GM19438 (cell line): ENCODE results near the gene GLRX5.
A peak's percentile ranks its signal among the peaks of the same experiment; 100 is the strongest.

ENCODE experiments used
- ATAC-seq: cut with Tn5 transposase; IDR thresholded peaks from one replicate; pipeline ENCODE4 v1.9.1; 2021; ENCODE audit warnings: low read depth; ENCODE audit not compliant: unreplicated experiment

The GLRX5 gene

DNA sequence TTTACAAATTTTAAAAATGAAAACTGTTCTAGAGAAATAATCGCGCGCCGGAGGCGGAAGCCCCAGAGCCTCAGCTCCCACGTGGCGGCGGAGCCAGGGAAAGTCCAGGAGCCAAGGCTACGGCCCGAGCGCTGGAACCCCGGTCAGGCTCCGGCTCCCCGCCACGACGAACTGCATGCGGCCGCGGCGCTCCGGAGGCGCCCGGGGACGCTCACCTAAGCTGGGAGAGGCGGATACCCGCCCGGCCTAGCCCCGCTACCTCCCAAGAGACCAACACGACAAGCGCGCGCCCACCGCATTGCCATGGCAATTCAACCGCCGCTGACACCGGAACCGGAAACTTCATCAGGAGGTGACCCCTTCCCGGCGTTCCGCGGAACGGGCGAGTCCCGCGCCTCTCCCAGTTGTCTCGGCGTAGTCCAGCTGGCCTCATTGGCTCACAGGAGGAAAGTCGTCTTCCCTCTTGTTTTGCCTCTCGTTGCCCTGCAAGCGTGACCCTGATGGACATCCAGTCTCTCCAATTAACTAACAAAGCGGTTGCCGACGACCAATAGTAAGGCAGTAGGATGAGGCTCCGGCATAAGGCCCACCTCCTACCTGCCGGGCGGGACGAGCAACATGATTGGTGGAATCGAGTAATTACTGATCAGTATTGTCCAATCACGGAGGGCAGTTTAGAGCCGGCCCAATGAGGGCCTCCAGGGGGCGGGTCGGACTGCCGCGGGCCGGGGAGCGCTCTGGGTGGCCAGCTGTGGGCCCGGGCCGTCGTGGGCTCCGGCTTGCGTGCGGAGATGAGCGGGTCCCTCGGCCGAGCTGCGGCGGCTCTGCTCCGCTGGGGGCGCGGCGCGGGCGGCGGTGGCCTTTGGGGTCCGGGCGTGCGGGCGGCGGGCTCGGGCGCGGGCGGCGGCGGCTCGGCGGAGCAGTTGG lies at the start of gene GLRX5:
Gene GLRX5 (plus strand): TSS at position 752 of the 927 bp plus-strand sequence. CDS start 40 bp downstream, at position 792.
- ATAC-seq = peak; percentile 90

DNA sequence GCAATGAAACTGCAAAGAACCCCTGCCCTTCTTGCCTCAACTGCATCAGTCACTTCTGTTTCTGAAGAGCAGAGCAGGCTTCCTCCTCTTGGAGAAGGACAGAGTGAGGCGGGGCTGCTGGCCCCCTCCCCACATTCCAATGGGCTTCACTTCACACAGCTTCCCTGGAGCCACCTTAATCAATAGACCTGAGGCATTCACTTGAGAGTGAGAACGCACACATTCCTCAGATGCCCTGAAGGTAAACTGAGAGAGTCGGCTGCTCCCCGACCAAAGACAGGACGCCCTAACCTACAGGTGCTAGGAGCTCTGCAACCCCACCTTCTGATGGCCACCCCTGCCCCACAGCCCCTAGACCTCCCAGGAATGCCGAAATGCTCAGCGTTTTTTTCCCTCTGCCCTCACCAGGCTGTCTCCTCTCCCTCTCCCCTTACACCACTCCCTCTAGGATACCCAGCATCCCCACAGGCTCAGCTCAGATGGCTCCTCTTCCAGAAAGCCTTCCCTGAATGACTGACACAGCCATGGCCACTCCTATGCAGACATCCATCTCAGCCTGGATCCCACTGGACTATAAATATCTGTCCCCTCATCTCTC lies 49.5 kb upstream of the GLRX5 start:
- ATAC-seq = no peak

DNA sequence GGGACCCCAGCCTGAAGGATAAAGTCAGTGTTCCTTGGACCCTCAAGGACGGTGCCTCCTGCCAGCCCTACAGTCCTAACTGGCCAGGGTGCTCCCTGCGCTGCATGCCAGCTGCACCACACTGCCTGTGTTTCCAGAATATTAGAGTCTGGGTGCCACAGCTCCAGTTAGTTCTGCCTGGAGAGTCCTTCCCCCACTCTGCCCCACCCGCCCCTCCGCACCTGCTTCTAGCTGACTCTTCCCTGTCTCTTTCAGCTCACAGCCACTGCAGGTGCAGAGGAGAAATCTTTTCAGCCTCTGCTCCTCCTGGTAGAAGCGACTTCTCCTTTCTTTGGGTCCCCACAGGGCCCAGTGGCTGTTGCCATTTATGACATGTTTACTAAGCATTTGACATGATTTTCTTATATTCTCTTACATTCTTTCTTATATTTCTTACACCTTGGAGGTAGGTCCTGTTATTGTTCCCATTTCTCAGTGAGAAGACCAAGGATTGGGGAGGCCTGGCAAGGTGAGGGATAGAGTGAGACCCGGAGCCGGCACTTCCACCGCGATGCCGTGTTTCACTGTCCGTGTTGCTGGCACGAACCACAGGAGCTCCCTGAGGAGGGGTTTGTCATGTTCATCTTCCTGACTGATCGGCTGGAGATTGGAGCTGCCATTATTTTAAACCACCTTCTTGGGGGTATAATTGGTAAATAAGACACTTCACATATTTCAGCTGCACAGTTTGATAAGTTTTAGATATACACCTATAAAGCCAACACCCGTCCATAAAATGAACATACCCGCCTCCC lies 47.8 kb upstream of the GLRX5 start:
- ATAC-seq = no peak

DNA sequence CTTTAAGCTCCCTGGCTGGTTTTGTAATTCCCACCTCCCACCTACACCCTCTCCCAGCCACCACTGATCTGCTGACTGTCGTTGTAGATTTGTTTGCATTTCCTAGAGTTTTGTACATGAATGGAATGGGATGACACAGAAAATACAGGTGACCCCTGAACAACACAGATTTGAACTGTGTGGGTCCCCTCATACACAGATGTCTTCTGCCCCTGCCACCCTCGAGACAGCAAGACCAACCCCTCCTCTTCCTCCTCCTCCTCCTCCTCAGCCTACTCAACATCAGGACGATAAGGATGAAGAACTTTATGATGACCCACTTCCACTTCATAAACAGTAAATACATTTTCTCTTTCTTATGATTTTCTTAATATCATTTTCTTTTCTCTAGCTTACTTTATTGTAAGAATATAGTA lies 47.2 kb upstream of the GLRX5 start:
- no peak for ATAC-seq

DNA sequence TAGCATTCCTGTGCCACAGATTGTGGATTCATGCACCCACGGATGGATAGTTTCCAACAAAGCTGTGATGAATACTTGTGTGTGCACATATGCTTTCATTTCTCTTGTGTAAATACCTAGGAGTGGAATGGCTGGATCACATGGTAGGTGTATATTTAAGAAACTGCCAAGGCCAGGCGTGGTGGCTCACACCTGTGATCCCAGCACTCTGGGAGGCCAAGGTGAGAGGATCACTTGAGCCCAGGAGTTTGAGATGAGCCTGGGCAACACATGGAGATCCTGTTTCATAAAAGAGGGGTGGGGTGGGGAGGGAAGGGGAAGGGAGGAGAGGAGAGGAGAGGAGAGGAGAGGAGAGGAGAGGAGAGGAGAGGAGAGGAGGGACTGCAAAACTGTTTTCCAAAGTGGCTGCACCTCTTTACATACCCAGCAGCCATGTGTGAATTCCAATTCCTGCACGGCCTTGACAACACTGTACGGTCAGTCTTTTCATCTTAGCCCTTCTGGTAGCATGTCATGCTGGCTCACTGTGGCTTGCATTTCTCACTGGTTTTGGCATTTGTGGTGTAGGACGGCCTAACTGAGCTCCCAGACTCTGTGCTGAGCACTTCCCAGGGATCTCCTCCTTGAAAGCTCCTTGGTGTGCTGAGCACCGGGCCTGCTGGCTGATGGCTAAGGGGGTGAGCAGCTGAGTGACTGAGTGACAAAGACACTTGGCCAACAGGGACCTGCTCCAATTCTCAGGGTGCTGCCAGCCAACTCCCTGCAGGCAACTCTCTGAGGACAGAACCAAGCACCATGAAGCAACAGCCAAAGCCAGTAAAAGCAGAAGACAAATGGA lies 46.3 kb upstream of the GLRX5 start:
- no peak for ATAC-seq

DNA sequence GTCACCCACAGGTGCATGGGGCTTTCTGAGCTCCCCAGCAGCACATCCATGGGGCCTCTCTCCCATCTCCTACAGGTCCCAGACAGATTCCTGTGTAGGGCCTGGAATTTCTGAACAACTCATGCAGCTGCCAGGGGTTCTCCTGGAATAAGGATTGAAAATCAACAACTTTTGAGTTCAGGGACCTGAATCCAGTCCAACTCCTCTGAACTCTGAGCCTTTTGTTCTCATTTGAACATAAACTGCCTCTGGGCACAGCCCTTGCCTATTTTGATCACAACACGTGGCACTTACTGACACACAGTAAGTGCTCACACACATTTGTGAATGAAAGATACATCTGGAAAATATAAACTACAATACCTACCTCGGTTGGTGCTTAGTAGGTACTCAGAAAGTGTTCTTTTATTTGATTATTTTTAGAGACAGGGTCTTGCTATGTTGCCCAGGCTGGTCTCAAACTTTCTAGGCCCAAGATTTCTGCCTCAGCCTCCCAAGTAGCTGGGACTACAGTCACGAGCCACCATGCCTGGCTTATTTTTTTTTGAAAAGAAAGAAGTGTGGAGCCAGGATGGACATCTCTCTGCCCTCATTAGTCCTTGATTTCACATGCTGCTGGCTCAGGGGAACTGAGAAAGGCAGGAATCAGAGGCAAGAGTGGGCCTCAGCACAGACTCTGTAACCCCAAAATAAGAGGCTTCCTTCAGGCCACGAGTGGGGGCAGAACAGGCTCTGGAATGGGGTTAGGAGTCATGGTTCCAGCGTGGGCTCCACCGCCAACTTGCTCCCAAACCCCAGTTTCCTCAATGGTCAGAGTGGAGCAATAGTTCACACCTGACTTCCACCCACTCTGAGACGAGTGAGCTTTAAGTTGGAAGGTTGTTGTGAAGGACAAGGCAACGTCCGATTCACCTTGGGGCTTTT lies 45.4 kb upstream of the GLRX5 start:
- ATAC-seq = no peak

DNA sequence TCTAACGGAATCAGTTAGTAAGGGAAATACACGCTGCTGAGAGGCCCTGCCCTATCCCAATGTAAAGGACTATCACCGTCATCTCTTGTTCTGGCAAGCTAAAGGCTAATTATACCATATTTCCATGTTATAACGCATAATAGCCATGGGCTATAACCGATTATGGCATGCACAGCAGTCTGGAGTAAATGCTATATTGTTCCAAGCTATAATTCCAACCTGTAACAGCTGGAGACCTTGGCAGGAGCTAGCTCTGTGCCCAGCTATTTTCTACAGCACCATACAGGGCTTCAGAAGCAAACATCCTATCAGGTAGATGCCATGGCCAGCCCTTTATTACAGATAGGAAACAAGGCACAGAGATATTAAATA lies 44.7 kb upstream of the GLRX5 start:
- no peak for ATAC-seq

DNA sequence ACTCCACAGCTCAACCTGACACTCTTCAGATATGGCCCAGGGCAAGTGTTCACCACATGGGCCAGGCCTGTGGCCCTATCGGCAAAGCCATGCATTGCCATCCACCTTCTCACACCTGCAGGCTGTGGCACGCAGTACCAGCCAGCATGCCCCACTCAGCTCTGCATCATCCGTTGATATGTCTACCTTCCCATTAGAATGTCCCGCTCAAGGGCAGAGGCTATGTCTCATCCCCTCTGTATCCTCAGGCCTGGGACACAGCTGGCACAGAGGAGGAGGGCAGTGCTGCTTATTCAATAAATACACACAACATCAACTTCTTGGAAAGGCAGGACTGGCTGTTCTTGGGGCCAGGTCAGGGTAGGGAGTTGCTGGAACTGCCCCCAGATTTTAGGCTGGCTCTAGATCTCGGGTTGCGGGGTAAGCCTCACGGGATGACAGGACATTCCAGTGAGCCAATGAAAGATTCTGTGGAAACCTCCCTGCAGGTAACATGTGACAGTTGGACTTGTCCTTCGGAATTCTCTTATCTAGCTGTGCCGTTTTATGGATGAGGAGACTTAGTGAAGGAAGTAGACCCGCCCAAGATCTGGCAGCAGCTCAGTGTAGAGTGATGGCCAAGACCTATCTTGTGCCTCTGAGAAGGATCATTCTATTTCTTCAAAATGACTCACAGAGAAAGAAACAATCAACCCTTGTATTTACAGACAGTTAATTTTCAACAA lies 44.0 kb upstream of the GLRX5 start:
- no peak for ATAC-seq

DNA sequence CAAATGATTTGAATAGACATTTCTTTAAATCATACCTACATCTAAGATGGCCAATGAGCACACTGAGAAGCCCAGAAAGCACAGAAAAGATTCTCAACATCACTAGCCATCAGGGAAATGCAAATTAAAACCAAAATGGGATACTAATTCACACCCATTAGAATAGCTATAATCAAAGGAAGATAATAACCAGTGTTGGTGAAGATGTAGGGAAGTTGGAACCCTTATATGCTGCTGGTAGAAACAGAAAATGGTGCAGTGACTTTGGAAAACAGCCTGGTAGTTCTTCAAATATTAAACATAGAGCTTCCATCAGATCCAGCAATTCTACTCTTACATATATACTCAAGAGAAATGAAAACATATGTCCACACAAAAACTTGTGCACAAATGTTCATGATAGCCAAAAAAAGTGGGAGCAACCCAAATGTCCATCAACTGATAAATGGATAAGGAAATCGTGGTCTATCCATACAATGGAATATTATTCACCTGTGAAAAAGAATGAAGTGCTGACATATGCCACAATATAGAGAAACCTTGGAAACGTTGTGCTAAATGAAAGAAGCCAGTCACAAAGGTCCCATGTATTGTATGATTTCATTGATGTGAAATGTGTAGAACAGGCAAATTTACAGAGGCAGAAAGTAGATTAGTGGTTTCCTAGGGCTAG lies 42.8 kb upstream of the GLRX5 start:
- ATAC-seq = no peak

DNA sequence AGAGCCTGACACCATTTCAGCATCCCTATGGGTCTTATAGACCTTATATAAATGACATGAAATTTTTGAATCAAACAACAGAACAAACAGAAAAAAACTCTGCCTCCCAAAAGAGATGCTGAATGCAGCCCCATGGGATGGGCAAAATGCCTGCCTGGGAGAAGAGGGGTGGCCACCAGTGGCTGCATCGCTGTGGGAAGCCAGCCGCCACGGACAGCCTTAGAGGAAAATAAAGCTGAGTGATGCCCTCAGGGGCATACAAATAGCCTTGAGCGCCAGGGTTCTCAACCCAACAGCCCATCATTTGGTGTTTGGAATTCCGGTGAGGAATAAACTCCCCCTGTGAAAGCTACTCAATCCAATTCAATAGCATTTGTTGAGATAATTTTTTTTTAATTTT lies 41.3 kb upstream of the GLRX5 start:
- ATAC-seq = no peak

DNA sequence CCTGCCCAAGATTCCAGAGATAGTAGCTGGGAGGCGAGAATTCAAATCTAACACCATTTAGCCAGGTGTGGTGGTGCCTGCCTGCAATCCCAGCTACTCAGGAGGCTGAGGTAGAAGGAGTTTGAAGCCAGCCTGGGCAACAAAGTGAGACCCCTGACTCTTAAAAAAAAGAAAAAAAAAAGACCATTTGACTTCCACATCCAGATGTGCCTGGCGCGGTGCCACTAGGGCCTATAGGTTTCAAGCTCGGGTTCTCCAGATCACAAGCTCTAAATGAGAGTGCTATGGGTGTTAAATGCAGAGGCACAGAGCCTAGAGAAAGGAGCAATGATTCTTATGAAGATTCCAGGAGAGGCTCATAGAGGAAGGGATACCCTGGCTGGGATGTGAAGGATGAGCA lies 40.9 kb upstream of the GLRX5 start:
- ATAC-seq = no peak

DNA sequence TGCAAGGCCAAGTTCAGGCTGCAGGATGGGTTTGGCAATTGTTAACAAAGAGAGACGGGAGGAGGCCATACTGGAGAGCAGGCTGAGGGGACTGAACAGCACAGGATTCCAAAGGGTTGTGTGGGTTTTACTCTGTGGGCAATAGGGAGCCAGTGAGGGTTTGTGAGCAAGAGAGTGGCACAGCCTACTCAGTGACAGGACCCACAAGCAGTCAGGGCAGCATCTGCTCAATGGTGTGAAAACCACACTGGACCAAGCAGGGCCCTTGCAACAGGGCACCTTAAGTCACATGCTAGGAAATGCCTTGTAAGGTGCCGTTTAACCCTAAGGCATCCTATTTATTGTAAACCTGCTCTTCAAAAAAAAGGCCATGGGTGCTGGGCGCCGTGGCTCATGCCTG lies 40.4 kb upstream of the GLRX5 start:
- no peak for ATAC-seq

DNA sequence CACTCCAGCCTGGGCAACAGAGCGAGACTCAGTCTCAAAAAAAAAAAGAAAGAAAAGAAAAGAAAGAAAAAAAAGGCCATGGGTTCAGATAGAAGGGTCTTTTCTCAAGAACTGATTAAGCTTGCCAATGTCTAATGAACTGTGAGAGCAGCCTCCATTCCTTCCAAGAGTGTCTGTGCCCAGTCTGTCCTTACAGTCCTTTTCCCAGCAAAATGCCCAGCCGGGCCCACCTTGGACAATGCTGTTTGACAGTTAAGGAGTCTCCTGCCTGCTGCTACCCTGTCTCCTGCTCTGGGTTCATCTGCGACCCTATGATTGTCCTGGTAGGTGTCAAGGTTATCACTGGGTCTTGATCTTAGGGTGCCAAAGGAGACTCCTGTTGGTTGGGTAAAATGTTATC lies 39.8 kb upstream of the GLRX5 start:
- peak; percentile 2 for ATAC-seq

DNA sequence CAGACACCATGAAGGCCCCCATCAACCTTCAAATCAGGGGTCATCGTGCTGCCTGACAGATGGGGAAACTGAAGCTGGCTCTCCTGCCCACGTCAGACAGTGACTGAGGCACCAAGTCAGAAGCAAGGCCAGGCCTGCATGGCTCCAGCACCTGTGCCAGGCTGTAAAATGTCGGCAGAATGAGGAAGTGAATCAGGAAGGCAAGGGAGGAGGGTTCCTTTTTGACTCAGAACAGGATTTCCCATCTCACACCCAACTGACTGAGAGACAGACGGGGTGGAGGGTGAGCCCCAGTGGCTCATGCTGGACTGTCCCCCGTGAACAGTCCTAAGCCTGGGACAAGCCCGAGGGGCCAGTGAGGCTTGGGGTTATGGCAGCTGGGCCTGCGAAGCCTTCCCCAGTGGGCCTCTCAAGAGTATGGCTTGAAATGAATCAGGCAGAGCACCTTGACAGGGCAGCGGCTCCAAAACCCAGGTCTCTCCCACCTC lies 39.3 kb upstream of the GLRX5 start:
- ATAC-seq = peak; percentile 65

DNA sequence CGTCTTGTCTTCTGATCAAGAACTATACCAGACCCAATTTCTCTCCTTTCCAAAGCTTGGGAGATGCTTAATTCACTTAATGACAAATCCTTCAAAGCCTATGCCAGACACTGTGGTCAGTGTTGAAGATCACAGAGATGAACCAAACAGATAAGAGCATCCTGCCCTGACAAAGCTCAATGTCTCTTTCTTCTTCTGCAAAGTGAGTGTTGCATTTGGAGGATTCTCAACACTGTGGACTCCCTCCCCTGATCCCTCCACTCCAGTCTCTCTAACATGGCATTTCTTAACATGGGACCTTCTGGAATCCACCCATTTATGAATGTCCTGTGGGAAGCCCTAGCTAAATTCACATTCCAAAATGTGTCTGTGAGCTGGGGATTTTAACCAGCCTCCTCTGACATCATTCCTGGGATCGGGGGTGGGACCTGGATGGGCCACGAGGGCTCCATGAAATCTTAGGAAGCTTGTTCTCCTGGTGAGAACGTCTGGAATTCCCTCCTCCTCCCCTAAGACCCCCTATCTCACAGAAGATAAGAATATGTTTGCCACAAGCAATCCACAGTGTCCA lies 38.7 kb upstream of the GLRX5 start:
- ATAC-seq = no peak

DNA sequence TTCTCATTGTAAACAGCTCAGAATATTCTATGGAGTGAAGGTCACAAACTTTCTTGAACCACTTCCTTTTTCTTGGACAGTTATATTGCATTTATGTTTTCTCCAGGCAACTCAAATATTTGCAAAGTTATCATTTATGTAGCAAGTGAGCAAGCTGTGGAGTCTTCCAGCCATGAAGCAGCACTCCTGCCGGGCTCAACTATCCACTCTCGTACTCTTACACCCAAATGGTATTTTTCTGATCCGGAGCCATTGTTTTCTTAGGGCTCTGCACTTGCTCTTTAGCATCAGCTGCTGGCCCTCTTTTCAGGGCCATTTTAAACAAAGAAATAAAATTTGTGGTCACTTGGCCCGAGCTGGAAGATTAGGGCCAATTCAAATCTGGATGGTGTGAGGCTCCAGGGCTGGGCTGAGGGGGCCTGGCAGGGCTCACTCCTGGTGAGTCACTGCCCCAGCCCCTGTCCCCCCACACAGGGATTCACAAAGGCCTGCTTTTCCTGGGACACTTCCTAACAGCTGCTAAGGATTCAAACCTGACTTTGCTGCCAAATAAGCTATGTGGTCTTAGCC lies 38.1 kb upstream of the GLRX5 start:
- ATAC-seq = no peak

DNA sequence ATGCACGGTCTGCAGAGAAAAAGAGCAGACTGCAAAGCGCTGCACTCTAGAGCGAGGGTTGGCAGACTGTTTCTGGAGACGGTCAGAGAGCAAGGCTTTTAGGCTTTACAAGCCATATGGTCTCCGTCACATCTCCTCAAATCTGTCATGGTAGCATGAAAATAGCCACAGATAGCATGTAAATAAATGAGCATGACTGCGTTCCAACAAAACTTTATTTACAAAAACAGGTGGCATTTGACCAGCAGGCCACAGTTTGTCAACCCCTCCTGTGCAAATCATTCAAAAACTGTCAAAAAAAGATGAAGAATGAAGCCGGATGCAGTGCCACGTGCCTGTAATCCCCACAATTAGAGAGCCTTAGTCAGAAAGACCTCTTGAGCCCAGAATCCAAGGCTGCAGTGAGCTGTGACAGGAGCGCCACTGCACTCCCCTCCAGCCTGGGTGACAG lies 37.3 kb upstream of the GLRX5 start:
- no peak for ATAC-seq
